Mesendoderm (in vitro differentiated cells): ENCODE data around the gene DENND5B.

Source experiments
- DNase-seq: peaks from one replicate; pipeline ENCODE4 v3.0.0; 2013
- H2AK5ac ChIP-seq: 2 replicates; pipeline ENCODE4 v1.6.1; 2013; ENCODE audit warnings: low read length, inconsistent platforms
- H2BK120ac ChIP-seq: 2 replicates; pipeline ENCODE4 v1.6.1; 2013; ENCODE audit warnings: low read depth, mild to moderate bottlenecking, low read length, moderate library complexity, mixed read lengths
- H2BK15ac ChIP-seq: replicated peaks from 2 replicates; pipeline ENCODE4 v1.6.1; 2013; ENCODE audit warnings: low read depth, mild to moderate bottlenecking, moderate library complexity
- H2BK5ac ChIP-seq: 2 replicates; pipeline ENCODE4 v1.6.1; 2013; ENCODE audit warnings: low read length, inconsistent platforms
- H3K18ac ChIP-seq: 2 replicates; pipeline ENCODE4 v1.6.1; 2013; ENCODE audit warnings: mild to moderate bottlenecking, low read length, mixed read lengths
- H3K23ac ChIP-seq: one replicate; pipeline ENCODE4 v1.6.1; 2013; ENCODE audit warnings: low read length
- H3K27ac ChIP-seq: 2 replicates; pipeline ENCODE4 v1.5.1; 2013; ENCODE audit warnings: low read depth, mild to moderate bottlenecking, inconsistent platforms, low read length, moderate library complexity
- H3K27me3 ChIP-seq: 2 replicates; pipeline ENCODE4 v1.6.1; 2013; ENCODE audit warnings: low read length, control low read depth, mild to moderate bottlenecking, inconsistent platforms; ENCODE audit not compliant: insufficient read depth, poor library complexity
- H3K36me3 ChIP-seq: 2 replicates; pipeline ENCODE4 v1.6.1; 2013; ENCODE audit warnings: low read length, inconsistent platforms; ENCODE audit not compliant: control insufficient read depth, insufficient read depth
- H3K4ac ChIP-seq: one replicate; pipeline ENCODE4 v1.6.1; 2013; ENCODE audit warnings: low read depth, mild to moderate bottlenecking, low read length, moderate library complexity
- H3K4me1 ChIP-seq: 2 replicates; pipeline ENCODE4 v1.6.1; 2013; ENCODE audit warnings: low read depth, low read length, inconsistent platforms; ENCODE audit not compliant: control insufficient read depth
- H3K4me2 ChIP-seq: 2 replicates; pipeline ENCODE4 v1.6.1; 2013; ENCODE audit warnings: low read length
- H3K4me3 ChIP-seq: 2 replicates; pipeline ENCODE4 v1.5.1; 2013; ENCODE audit warnings: mild to moderate bottlenecking, low read length
- H3K56ac ChIP-seq: one replicate; pipeline ENCODE4 v1.6.1; 2013; ENCODE audit warnings: low read length
- H3K79me1 ChIP-seq: 2 replicates; pipeline ENCODE4 v1.6.1; 2013; ENCODE audit warnings: low read length, inconsistent platforms
- H3K79me2 ChIP-seq: 2 replicates; pipeline ENCODE4 v1.6.1; 2013; ENCODE audit warnings: mild to moderate bottlenecking, low read length; ENCODE audit not compliant: control insufficient read depth, insufficient read depth
- H3K9ac ChIP-seq: 2 replicates; pipeline ENCODE4 v1.6.1; 2013; ENCODE audit warnings: low read length, inconsistent platforms
- H4K5ac ChIP-seq: one replicate; pipeline ENCODE4 v1.6.1; 2013; ENCODE audit warnings: low read length
- H4K8ac ChIP-seq: one replicate; pipeline ENCODE4 v1.6.1; 2013; ENCODE audit warnings: low read depth, mild to moderate bottlenecking, control low read depth, low read length, moderate library complexity
- WGBS: extraction: QIAGEN DNeasy Blood & Tissue Kit; methylation state at CpG from one replicate; pipeline ENCODE4 v1.1.7; 2013; ENCODE audit warnings: low lambda C conversion rate, missing lambda C conversion rate; ENCODE audit not compliant: insufficient coverage; ENCODE audit errors: extremely low coverage; 5-methylcytosine and 5-hydroxymethylcytosine counted together

Gene DENND5B

GRCh38 chr12:31629756-31630732 lies 39.1 kb upstream of the DENND5B start:
- Histone ChIP-seq H3K4me3 (no peak overlapping the region), H3K27me3 (no peaks in the 10 kb centered on the region), H3K4ac (no peak overlapping the region), H4K5ac (no peak overlapping the region), H3K4me1 (no peaks in the 10 kb centered on the region), H3K23ac (no peak overlapping the region), H2BK120ac (no peak overlapping the region), H2BK5ac (no peak overlapping the region), H2AK5ac (no peak overlapping the region), H3K9ac (no peak overlapping the region), H3K18ac (no peak overlapping the region), H3K36me3 (no peaks in the 10 kb centered on the region), H3K56ac (no peak overlapping the region), H3K27ac (no peak overlapping the region), H2BK15ac (no peak overlapping the region), H3K79me1 (no peaks in the 10 kb centered on the region), H3K4me2 (no peak overlapping the region), H3K79me2 (no peaks in the 10 kb centered on the region), H4K8ac (no peak overlapping the region)
- WGBS = no CpG with 5 or more reads among the region's 16 CpGs
- no peak for DNase-seq

GRCh38 chr12:31627456-31628054 lies 36.6 kb upstream of the DENND5B start:
- Histone ChIP-seq H4K5ac (no peak overlapping the region), H3K36me3 (no peaks in the 10 kb centered on the region), H3K4me1 (no peaks in the 10 kb centered on the region), H3K23ac (no peak overlapping the region), H3K56ac (no peak overlapping the region), H3K27me3 (no peaks in the 10 kb centered on the region), H3K18ac (no peak overlapping the region), H3K79me1 (no peaks in the 10 kb centered on the region), H4K8ac (no peak overlapping the region), H3K4me2 (no peak overlapping the region), H3K4me3 (no peak overlapping the region), H3K4ac (no peak overlapping the region), H2BK15ac (no peak overlapping the region), H2BK120ac (no peak overlapping the region), H3K79me2 (no peaks in the 10 kb centered on the region), H2AK5ac (no peak overlapping the region), H3K9ac (no peak overlapping the region), H3K27ac (no peak overlapping the region), H2BK5ac (no peak overlapping the region)
- DNase-seq = no peak
- WGBS = no CpG with 5 or more reads among the region's 5 CpGs

DNA sequence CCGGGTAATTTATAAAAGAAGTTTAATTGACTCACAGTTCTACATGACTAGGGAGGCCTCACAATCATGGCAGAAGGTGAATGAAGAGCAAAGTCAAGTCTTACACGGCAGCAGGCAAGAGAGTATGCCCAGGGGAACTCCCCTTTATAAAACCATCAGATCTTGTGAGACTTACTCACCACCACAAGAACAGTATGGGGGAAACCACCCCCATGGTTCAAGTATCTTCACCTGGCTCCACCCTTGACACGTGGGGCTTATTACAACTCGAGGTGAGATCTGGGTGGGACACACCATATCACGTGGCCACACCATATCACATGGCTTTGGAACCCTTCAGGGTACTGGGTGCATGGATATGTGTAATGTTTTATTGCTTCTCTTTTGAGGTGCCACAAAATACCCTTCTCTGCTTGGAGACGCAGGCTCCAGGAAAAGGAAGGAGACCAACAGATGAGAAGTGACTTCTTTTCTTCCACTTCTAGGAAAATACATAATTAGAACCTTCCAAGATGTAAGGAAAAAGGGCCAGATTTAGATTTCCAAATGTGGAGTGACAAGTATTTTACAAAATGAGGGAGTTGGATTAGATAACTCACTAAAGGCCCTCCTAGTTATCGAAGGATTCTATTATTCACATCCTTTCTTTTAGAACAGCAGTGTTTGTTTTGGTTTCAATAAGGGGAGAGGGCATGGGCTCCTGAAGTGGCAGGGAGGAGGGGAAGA lies 35.5 kb upstream of the DENND5B start:
- Histone ChIP-seq H3K18ac (no peak overlapping the region), H2BK120ac (no peak overlapping the region), H3K4me2 (no peak overlapping the region), H3K27me3 (no peaks in the 10 kb centered on the region), H3K27ac (no peak overlapping the region), H4K8ac (no peak overlapping the region), H3K9ac (no peak overlapping the region), H4K5ac (no peak overlapping the region), H3K79me2 (no peaks in the 10 kb centered on the region), H3K56ac (no peak overlapping the region), H2BK15ac (no peak overlapping the region), H3K4me1 (no peaks in the 10 kb centered on the region), H3K4ac (no peak overlapping the region), H2AK5ac (no peak overlapping the region), H3K79me1 (no peaks in the 10 kb centered on the region), H3K23ac (no peak overlapping the region), H3K4me3 (no peak overlapping the region), H2BK5ac (no peak overlapping the region), H3K36me3 (no peaks in the 10 kb centered on the region)
- WGBS = no CpG with 5 or more reads among the region's 7 CpGs
- no peak for DNase-seq

DNA sequence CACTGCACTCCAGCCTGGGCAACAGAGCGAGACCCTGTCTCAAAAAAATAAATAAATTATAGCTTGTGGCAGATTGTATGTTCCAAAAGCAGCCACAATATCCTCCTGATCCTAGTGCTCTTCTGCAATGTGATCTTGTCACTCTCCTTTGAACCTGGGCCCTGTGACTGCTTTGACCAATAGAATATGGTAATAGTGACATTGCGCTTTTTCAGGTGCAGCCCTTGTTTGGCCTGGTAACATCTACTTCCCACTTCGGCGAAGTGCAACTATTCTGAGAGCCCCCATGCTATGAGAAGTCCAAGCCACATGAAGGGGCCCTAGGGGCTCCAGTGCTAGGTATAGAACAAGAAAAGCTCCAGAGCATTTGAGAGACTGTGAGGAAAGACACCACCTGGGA lies 31.1 kb upstream of the DENND5B start:
- H3K23ac ChIP-seq = no peak overlapping the region
- no peak overlapping the region for H2BK5ac ChIP-seq
- H2BK120ac ChIP-seq = no peak overlapping the region
- H4K5ac ChIP-seq = no peak overlapping the region
- H3K56ac ChIP-seq = no peak overlapping the region
- no peaks in the 10 kb centered on the region for H3K27me3 ChIP-seq
- WGBS = no CpG with 5 or more reads among the region's 4 CpGs
- no peak for DNase-seq
- no peak overlapping the region for H2AK5ac ChIP-seq
- no peaks in the 10 kb centered on the region for H3K79me1 ChIP-seq
- no peak overlapping the region for H2BK15ac ChIP-seq
- no peaks in the 10 kb centered on the region for H3K79me2 ChIP-seq
- H3K4ac ChIP-seq = no peak overlapping the region
- no peak overlapping the region for H3K18ac ChIP-seq
- H4K8ac ChIP-seq = no peak overlapping the region
- H3K4me2 ChIP-seq = no peak overlapping the region
- H3K9ac ChIP-seq = no peak overlapping the region
- H3K4me3 ChIP-seq = no peak overlapping the region
- no peaks in the 10 kb centered on the region for H3K4me1 ChIP-seq
- H3K36me3 ChIP-seq = no peaks in the 10 kb centered on the region
- no peak overlapping the region for H3K27ac ChIP-seq

DNA sequence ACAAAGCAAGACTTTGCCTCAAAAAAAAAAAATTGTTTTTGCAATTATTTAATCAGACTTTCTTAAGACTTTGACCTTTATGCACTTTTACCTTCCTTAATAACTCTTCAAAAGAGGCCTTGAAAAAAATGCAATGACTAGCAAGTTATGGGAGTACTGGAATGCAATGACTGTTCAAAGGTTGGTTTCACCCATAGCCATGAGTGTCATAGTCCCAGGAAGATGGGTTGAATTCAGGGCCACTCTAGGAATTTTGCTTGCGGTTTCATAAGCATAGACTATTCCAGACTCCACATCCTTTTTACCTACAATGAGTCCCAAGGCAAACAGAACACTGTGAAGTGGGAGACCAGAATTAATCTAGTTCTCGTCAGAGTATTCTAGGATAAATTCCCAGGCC lies 29.4 kb upstream of the DENND5B start:
- H2BK120ac ChIP-seq = no peak overlapping the region
- H3K4me1 ChIP-seq = no peaks in the 10 kb centered on the region
- H2BK5ac ChIP-seq = no peak overlapping the region
- no peak overlapping the region for H3K4me3 ChIP-seq
- H3K36me3 ChIP-seq = no peaks in the 10 kb centered on the region
- no peak overlapping the region for H3K4ac ChIP-seq
- H3K56ac ChIP-seq = no peak overlapping the region
- no peaks in the 10 kb centered on the region for H3K79me2 ChIP-seq
- no peak overlapping the region for H3K18ac ChIP-seq
- H3K27me3 ChIP-seq = no peaks in the 10 kb centered on the region
- no peak overlapping the region for H4K8ac ChIP-seq
- WGBS = no CpG with 5 or more reads among the region's 2 CpGs
- H3K79me1 ChIP-seq = no peaks in the 10 kb centered on the region
- H3K23ac ChIP-seq = no peak overlapping the region
- no peak overlapping the region for H2BK15ac ChIP-seq
- H3K9ac ChIP-seq = no peak overlapping the region
- H2AK5ac ChIP-seq = no peak overlapping the region
- H4K5ac ChIP-seq = no peak overlapping the region
- no peak for DNase-seq
- H3K27ac ChIP-seq = no peak overlapping the region
- no peak overlapping the region for H3K4me2 ChIP-seq
